SK-N-SH treated with all-trans-retinoic acid at 6 μM for 48 hours (cell line): ENCODE measurements around the gene CTDSP2.

Experiments used
- ARNTL ChIP-seq: fragments of 450-650 bp; formaldehyde crosslinking; IDR thresholded peaks from 2 replicates; pipeline ENCODE4 v1.5.0; 2020; ENCODE audit warnings: low read depth, mild to moderate bottlenecking, moderate library complexity, borderline replicate concordance
- CSDC2 ChIP-seq: fragments of 250-450 bp; sonication (Bioruptor Pico); IDR thresholded peaks from 2 replicates; pipeline ENCODE4 v1.5.0; 2020; ENCODE audit warnings: mild to moderate bottlenecking, moderate library complexity
- GLIS3 ChIP-seq: fragments of 250-450 bp; sonication (Bioruptor Pico); IDR thresholded peaks from 2 replicates; pipeline ENCODE4 v1.5.0; 2020; ENCODE audit warnings: mild to moderate bottlenecking, moderate library complexity
- OSR1 ChIP-seq: fragments of 250-450 bp; sonication (Bioruptor Pico); IDR thresholded peaks from 2 replicates; pipeline ENCODE4 v1.8.0; 2022; ENCODE audit warnings: moderate library complexity, mild to moderate bottlenecking, inconsistent platforms
- PATZ1 ChIP-seq: fragments of 250-450 bp; sonication (Bioruptor Pico); IDR thresholded peaks from 2 replicates; pipeline ENCODE4 v1.8.0; 2020; ENCODE audit warnings: mild to moderate bottlenecking, moderate library complexity, borderline replicate concordance
- PPARA ChIP-seq: fragments of 250-450 bp; sonication (Bioruptor Pico); IDR thresholded peaks from 2 replicates; pipeline ENCODE4 v1.5.0; 2020; ENCODE audit warnings: mild to moderate bottlenecking, borderline replicate concordance
- RARB ChIP-seq: fragments of 250-450 bp; sonication (Bioruptor Pico); IDR thresholded peaks from 2 replicates; pipeline ENCODE4 v1.8.0; 2021; ENCODE audit warnings: mild to moderate bottlenecking, moderate library complexity
- TCF4 ChIP-seq: fragments of 250-450 bp; sonication (Bioruptor Pico); IDR thresholded peaks from 2 replicates; pipeline ENCODE4 v1.8.0; 2021; ENCODE audit warnings: mild to moderate bottlenecking, moderate library complexity, borderline replicate concordance
- ZFP3 ChIP-seq: fragments of 250-450 bp; sonication (Bioruptor Pico); IDR thresholded peaks from 2 replicates; pipeline ENCODE4 v1.5.0; 2020; ENCODE audit warnings: mild to moderate bottlenecking, moderate library complexity
- ZNF565 ChIP-seq: fragments of 450-650 bp; formaldehyde crosslinking; conservative IDR thresholded peaks from 2 replicates; pipeline ENCODE4 v1.5.0; 2020; ENCODE audit warnings: low read depth, mild to moderate bottlenecking, moderate library complexity
- TF ChIP-seq, protein P1 (sequence below): fragments of 250-450 bp; sonication (Bioruptor Pico); IDR thresholded peaks from 2 replicates; pipeline ENCODE4 v1.5.1; 2021; ENCODE audit warnings: mild to moderate bottlenecking, moderate library complexity
- TF ChIP-seq, protein P2 (sequence below): fragments of 250-450 bp; sonication (Bioruptor Pico); IDR thresholded peaks from 2 replicates; pipeline ENCODE4 v1.5.1; 2020; ENCODE audit warnings: low read depth, mild to moderate bottlenecking, moderate library complexity

DNA sequence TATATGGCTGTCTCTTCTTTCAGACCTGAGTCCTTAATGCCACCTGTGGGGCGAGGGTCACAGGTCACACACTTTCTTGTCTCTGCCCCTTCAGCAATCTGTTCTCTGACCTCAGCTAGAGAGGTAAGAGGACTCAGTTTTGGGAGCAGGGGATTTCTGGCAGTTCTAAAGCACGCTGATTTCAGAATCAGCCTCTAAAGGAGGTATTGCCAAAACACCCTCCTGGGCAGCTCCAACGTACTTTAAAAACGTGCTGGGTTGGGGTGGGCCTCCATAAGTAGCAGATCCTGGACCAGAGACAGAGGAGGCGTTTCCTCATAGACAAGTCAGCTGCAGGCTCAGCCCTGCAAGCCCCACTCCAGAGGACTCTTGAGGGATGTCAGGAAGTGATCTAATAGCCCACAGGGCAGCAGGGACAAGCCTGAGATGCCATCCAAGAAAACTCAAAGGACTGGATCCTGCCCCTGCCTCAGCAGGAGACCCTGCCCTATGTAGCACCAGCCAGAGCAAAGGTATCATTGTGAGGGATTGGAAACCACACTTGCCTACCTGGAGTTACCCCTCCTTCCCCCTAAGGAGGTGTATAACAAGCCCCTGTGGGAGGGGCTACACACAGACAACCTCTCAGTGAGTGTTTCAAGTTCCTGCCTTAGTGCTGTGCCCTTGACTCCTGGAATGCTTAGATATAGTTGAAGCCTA, 8.5 kb downstream of the CTDSP2 start:
- TF ChIP-seq TCF4 (no peak), RARB (CRISPR knock-in tag) (no peak), OSR1 (CRISPR knock-in tag) (no peak), PPARA (no peak), ZFP3 (no peak), ARNTL (no peak), PATZ1 (CRISPR knock-in tag) (no peak), CSDC2 (CRISPR knock-in tag) (no peak), GLIS3 (CRISPR knock-in tag) (no peak), ZNF565 (CRISPR knock-in tag) (no peak)
- TF ChIP-seq, protein P1, sequence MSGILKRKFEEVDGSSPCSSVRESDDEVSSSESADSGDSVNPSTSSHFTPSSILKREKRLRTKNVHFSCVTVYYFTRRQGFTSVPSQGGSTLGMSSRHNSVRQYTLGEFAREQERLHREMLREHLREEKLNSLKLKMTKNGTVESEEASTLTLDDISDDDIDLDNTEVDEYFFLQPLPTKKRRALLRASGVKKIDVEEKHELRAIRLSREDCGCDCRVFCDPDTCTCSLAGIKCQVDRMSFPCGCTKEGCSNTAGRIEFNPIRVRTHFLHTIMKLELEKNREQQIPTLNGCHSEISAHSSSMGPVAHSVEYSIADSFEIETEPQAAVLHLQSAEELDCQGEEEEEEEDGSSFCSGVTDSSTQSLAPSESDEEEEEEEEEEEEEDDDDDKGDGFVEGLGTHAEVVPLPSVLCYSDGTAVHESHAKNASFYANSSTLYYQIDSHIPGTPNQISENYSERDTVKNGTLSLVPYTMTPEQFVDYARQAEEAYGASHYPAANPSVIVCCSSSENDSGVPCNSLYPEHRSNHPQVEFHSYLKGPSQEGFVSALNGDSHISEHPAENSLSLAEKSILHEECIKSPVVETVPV (CRISPR knock-in tag), result no peak
- TF ChIP-seq, protein P2, sequence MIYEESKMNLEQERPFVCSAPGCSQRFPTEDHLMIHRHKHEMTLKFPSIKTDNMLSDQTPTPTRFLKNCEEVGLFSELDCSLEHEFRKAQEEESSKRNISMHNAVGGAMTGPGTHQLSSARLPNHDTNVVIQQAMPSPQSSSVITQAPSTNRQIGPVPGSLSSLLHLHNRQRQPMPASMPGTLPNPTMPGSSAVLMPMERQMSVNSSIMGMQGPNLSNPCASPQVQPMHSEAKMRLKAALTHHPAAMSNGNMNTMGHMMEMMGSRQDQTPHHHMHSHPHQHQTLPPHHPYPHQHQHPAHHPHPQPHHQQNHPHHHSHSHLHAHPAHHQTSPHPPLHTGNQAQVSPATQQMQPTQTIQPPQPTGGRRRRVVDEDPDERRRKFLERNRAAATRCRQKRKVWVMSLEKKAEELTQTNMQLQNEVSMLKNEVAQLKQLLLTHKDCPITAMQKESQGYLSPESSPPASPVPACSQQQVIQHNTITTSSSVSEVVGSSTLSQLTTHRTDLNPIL (CRISPR knock-in tag), result no peak
